ENCODE data around the gene NOTCH2.
"Not testable (repeated sequence)": the region's sequence is repeated elsewhere in the genome, so short reads cannot be mapped to it uniquely, and the experiment has no call there.

Gene NOTCH2

DNA sequence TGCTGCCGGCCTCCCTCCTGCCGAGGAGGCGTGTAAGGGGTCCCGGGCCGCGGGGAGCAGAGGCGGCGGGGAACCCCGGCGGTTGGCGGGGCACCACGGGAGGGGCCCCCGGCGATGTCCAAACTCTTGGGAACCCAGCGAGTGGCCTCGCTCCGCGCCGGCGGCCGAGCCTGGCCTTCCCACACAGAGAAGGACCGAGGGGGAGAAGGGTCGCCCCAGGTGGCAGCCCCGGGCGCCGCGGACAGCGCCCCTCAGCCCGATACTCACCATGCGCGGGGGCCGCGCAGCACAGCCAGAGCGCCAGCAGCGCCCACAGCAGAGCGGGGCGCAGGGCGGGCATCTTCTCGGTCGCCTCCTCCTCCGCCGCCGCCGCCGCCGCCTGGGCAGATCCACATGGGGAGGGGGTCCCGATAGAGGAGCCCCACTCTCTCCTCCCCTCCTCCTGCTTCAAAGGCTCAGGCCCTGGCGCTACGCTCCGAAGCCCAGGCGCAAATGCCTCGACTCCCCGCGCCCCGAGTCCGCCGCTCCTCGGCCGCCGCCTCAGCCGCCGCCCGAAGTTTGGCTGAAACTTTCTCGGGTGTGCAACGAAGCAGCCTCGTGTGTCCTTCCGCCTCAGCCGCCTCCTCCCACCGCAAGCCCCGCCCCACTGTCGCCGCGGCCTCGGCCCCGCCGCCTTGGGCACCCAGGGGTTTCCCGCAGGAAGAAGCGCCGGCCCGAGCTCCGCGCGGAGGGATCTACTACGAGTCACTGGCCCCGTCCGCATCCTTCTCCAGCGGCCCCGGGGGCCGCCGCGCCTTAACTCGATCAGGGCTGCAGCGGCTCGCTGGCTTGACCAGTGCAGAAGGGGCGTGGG lies at the start of gene NOTCH2:
NOTCH2 (minus strand) TSS at position 596 of the 853 bp plus-strand sequence; CDS start at position 340, 256 bp downstream.
- not testable (repeated sequence) for H3K9ac ChIP-seq; H3K9me3 ChIP-seq (ENCODE audit: control insufficient read depth, low read length); H3K27me3 ChIP-seq (ENCODE audit: control insufficient read depth, insufficient read depth, low read length); H3K36me3 ChIP-seq (ENCODE audit: control insufficient read depth, insufficient read depth, low read length); H3K27ac ChIP-seq; H3K4me1 ChIP-seq; H3K4me2 ChIP-seq (ENCODE audit: low read length); H3K79me2 ChIP-seq
- Histone ChIP-seq H2AFZ (peak within 1 kb of the TSS; percentile 60), H3K4me3 (ENCODE audit: low read depth, low read length) (peak within 1 kb of the TSS; percentile 42)

DNA sequence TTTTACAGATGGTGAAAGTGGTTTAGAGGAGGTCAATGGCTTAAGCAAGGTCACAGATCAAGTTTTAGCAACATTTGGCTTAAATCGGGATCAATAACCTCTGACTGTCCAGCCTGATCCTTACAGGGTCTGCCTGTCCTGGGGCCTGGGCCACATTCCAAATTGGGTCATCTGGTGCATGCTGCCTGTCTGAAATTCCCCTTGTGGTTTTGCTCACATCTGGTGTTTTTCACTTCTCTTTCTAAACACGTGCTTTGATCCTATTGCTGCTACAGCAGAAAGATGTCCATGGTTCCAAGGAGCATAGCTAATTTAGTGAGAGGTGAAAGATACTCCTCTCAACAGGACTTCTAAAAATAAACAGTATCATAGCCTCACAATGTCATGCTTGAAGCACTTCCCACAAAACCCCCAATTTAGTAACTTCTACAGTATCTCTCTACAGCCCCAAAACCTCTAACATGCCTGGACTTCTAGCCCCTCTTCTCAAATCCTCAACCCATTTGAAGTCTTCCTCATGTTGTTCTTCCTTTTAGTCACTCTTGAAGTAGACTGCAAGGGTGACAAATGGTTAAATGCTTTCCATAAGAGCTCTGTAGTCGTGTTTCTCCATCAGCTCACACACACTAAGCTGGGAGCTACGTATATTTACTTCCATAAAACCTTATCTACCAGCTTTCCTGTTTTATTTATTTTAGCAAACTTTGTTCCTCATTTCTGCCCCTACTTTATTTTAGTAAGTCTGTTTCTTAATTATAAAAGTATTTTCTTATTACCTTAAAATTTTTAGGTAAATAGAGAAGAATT lies 48.1 kb upstream of the NOTCH2 start:
- not testable (repeated sequence) for H3K4me1 ChIP-seq

DNA sequence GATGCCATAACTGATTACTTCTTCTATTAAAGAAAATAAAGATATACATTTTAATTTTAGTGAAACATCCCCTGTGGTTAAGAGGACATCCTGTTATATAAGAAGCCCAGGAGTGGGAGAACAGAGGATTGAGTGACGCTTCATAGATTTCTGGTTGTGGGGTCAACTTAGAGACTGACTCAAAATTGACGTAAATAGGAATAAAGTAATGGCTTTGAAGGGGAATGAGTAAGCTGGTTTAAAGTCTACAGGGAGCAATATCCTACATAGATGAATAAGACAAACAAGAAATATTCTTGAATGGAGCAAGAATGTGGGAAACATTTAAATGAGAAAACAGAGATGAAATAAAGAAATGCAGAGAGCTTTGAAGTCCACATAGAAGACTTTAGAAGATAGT lies 46.6 kb upstream of the NOTCH2 start:
- H3K79me2 ChIP-seq; H2AFZ ChIP-seq; H3K36me3 ChIP-seq (ENCODE audit: control insufficient read depth, insufficient read depth, low read length); H3K4me3 ChIP-seq (ENCODE audit: low read depth, low read length); H3K27ac ChIP-seq; H3K27me3 ChIP-seq (ENCODE audit: control insufficient read depth, insufficient read depth, low read length); H3K4me1 ChIP-seq; H3K9me3 ChIP-seq (ENCODE audit: control insufficient read depth, low read length); H3K9ac ChIP-seq; H3K4me2 ChIP-seq (ENCODE audit: low read length): not testable (repeated sequence)

More for the DNA sequence above, 48.1 kb upstream of the NOTCH2 start:
- not testable (repeated sequence) for H3K4me3 ChIP-seq (ENCODE audit: low read depth, low read length); H3K36me3 ChIP-seq (ENCODE audit: control insufficient read depth, insufficient read depth, low read length); H2AFZ ChIP-seq; H3K4me2 ChIP-seq (ENCODE audit: low read length); H3K27me3 ChIP-seq (ENCODE audit: control insufficient read depth, insufficient read depth, low read length); H3K9ac ChIP-seq; H3K9me3 ChIP-seq (ENCODE audit: control insufficient read depth, low read length); H3K79me2 ChIP-seq; H3K27ac ChIP-seq

DNA sequence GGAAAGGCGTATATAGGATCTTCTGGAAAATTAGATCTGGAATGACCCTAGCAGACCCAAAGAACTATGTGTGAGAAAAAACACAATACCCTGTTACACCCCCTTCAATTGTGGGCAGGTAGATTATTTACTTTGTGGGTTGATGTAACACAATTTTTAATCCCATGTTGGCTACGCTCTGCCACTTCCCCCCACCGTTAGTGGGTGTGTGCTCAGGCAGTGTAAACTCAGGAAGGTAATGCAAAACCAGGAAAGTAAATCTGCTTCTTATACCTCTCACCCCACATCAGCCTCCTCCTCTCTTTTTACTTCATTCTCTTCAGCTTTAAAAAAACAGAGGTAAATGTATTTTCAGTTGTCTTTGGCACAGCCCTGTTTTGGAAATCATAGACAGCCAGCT lies 43.7 kb upstream of the NOTCH2 start:
- H3K9ac ChIP-seq; H3K36me3 ChIP-seq (ENCODE audit: control insufficient read depth, insufficient read depth, low read length); H3K79me2 ChIP-seq; H3K4me1 ChIP-seq; H2AFZ ChIP-seq; H3K4me2 ChIP-seq (ENCODE audit: low read length); H3K4me3 ChIP-seq (ENCODE audit: low read depth, low read length); H3K9me3 ChIP-seq (ENCODE audit: control insufficient read depth, low read length); H3K27me3 ChIP-seq (ENCODE audit: control insufficient read depth, insufficient read depth, low read length); H3K27ac ChIP-seq: not testable (repeated sequence)

DNA sequence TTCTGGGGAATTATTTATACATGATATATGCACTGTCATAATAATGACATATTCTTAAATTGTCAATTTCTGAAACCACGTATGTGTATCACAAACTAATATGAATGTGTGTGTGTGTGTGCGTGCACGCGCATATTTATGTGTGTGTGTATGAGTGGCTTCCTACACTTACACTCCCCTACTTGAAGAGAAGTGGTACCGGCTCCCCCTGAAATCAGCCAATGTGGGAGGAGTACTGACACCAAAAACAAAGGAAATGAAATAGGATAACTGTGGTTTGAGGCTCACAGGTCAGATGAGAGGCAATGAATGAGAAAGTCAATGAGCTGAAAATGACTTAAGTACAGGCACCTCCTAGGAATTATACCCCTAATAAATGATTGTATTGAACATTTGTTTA lies 42.8 kb upstream of the NOTCH2 start:
- not testable (repeated sequence) for H3K4me1 ChIP-seq; H3K27me3 ChIP-seq (ENCODE audit: control insufficient read depth, insufficient read depth, low read length); H3K36me3 ChIP-seq (ENCODE audit: control insufficient read depth, insufficient read depth, low read length); H3K9me3 ChIP-seq (ENCODE audit: control insufficient read depth, low read length); H3K4me3 ChIP-seq (ENCODE audit: low read depth, low read length); H3K27ac ChIP-seq; H3K79me2 ChIP-seq; H3K4me2 ChIP-seq (ENCODE audit: low read length); H3K9ac ChIP-seq; H2AFZ ChIP-seq

DNA sequence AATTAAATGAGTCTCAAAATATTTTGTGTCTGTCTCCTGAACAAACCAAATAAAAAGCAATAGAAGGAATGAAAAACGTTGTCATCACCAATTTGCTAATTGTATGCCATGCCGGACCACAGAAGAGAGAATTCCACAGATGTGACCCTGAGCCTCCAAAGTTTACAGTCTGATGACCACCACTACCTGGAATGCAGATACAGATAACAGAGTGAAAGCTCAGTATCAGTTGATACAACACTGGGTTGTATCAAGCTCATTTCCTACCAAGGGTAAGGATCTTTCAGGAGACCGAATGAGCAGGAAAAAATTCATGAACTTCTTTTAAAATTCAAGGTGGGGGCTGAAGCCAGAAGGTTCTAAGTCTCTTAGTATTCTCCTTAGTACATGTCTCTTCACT lies 42.3 kb upstream of the NOTCH2 start:
- H3K4me3 ChIP-seq (ENCODE audit: low read depth, low read length); H3K4me1 ChIP-seq; H3K27me3 ChIP-seq (ENCODE audit: control insufficient read depth, insufficient read depth, low read length); H2AFZ ChIP-seq; H3K9me3 ChIP-seq (ENCODE audit: control insufficient read depth, low read length); H3K4me2 ChIP-seq (ENCODE audit: low read length); H3K27ac ChIP-seq; H3K9ac ChIP-seq; H3K79me2 ChIP-seq; H3K36me3 ChIP-seq (ENCODE audit: control insufficient read depth, insufficient read depth, low read length): not testable (repeated sequence)

DNA sequence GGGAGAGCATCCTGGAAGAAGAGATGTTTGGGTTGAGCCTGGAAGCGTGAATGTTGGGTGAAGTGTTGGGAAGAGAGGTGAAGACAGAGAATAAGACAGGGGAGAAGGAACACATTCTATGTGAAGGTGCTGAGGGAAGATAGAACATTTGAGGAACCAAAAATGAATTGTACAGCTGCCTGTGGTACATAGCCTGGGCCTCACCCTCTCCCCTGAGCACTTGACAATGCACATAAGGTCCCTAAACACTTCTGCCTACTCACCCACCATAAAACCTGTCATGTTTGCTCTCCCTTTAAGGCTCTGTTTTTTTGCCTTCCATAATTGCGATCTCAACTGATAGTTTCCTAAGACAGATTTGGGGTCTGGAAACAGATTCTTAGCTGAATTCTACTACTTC lies 41.5 kb upstream of the NOTCH2 start:
- H3K27ac ChIP-seq; H3K79me2 ChIP-seq; H3K9ac ChIP-seq; H2AFZ ChIP-seq; H3K4me1 ChIP-seq; H3K9me3 ChIP-seq (ENCODE audit: control insufficient read depth, low read length); H3K4me2 ChIP-seq (ENCODE audit: low read length); H3K27me3 ChIP-seq (ENCODE audit: control insufficient read depth, insufficient read depth, low read length); H3K4me3 ChIP-seq (ENCODE audit: low read depth, low read length); H3K36me3 ChIP-seq (ENCODE audit: control insufficient read depth, insufficient read depth, low read length): not testable (repeated sequence)

DNA sequence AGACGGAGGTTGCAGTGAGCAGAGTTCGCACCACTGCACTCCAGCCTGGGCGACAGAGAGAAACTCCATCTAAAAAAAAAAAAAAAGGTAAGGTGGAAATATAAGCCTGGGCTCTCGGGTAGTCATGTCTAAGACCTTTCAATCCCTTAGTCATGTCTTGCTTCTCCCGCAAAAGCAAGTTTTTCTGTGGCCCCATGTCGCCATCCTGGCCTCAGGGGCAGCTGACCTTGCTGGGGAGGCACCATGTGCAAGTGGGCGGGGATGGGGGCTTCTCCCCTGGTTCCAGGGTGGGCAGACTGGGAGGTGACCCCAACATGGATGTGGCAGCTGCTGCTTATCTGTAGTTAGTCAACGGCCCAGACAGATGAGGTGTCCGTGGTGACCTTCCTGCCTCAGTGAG lies 40.2 kb upstream of the NOTCH2 start:
- not testable (repeated sequence) for H3K9me3 ChIP-seq (ENCODE audit: control insufficient read depth, low read length); H3K27ac ChIP-seq; H3K79me2 ChIP-seq; H3K36me3 ChIP-seq (ENCODE audit: control insufficient read depth, insufficient read depth, low read length); H3K27me3 ChIP-seq (ENCODE audit: control insufficient read depth, insufficient read depth, low read length); H2AFZ ChIP-seq; H3K9ac ChIP-seq; H3K4me3 ChIP-seq (ENCODE audit: low read depth, low read length); H3K4me1 ChIP-seq; H3K4me2 ChIP-seq (ENCODE audit: low read length)

DNA sequence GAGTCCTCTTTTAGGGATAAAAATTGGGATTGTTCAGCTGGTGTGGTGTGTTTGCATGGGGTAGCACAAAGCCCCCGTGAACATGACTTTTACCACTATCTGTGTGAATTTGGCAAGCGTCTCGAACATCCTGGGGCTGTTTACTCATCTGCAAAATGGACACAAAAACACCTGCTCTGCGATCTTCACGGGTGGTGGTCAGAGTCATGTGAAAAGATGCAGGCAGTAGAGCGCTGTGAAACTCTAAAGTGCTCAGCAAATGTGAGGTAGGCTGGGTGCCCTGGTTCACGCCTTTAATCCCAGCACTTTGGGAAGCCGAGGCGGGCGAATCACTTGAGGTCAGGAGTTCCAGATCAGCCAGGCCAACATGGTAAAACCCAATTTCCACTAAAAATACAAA lies 39.7 kb upstream of the NOTCH2 start:
- not testable (repeated sequence) for H3K79me2 ChIP-seq; H3K4me2 ChIP-seq (ENCODE audit: low read length); H3K4me3 ChIP-seq (ENCODE audit: low read depth, low read length); H3K4me1 ChIP-seq; H3K27me3 ChIP-seq (ENCODE audit: control insufficient read depth, insufficient read depth, low read length); H3K27ac ChIP-seq; H3K36me3 ChIP-seq (ENCODE audit: control insufficient read depth, insufficient read depth, low read length); H3K9me3 ChIP-seq (ENCODE audit: control insufficient read depth, low read length); H2AFZ ChIP-seq; H3K9ac ChIP-seq

DNA sequence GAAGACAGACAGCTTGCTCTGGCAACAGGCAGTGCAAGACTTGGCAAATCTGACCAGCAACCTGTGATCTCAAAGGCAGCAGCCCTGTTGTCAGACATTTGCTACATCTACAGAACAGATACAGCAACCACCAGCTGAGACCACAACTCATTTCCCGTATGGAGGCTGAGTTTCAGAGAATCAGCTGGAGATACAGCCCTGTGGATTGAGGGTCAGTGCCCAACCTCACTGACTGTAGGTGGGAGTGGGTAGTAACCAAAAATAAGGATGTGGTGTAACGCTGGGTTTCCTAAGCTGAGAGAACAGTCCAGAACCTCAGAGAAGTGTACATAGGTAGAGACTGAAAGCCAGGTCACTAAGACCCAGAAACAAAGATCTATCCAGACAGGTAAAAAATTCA lies 35.8 kb upstream of the NOTCH2 start:
- H3K9me3 ChIP-seq (ENCODE audit: control insufficient read depth, low read length); H3K4me1 ChIP-seq; H3K4me3 ChIP-seq (ENCODE audit: low read depth, low read length); H3K9ac ChIP-seq; H3K4me2 ChIP-seq (ENCODE audit: low read length); H3K36me3 ChIP-seq (ENCODE audit: control insufficient read depth, insufficient read depth, low read length); H3K27me3 ChIP-seq (ENCODE audit: control insufficient read depth, insufficient read depth, low read length); H3K27ac ChIP-seq; H2AFZ ChIP-seq; H3K79me2 ChIP-seq: not testable (repeated sequence)

DNA sequence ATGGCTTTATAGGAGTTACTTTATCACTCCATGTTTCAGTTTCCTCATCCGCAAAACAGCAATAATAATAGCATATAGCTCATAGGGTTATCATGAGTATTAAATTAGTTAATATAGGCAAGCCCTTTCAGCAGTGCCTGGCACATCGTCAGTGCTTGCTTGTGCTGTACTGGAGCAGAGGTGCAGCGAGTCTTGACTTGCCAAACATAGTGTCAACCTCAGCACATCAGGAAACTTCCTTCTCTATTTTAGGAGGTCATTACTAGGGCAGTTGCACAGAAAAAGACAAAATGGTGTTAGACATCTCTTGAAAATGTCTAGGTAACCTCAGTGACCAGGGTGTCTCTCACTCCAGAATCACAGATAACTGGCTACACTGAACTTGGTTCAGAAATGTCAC lies 34.3 kb upstream of the NOTCH2 start:
- not testable (repeated sequence) for H3K4me3 ChIP-seq (ENCODE audit: low read depth, low read length); H3K4me1 ChIP-seq; H2AFZ ChIP-seq; H3K79me2 ChIP-seq; H3K27ac ChIP-seq; H3K9ac ChIP-seq; H3K27me3 ChIP-seq (ENCODE audit: control insufficient read depth, insufficient read depth, low read length); H3K4me2 ChIP-seq (ENCODE audit: low read length); H3K9me3 ChIP-seq (ENCODE audit: control insufficient read depth, low read length); H3K36me3 ChIP-seq (ENCODE audit: control insufficient read depth, insufficient read depth, low read length)

Measured in parathyroid adenoma (tissue), 2 donors.